Brain microvascular endothelial cell (primary cell): ENCODE data around the gene ADAMTS8.

ENCODE experiments used
- DNase-seq: peaks from one replicate; pipeline ENCODE4 v3.0.0-alpha.2; 2020
- H3K27ac ChIP-seq: fragments of 250-450 bp; sonication (Bioruptor Pico); 2 replicates; pipeline ENCODE4 v1.5.1; 2020; ENCODE audit warnings: mild to moderate bottlenecking, moderate library complexity
- H3K27me3 ChIP-seq: fragments of 250-450 bp; sonication (Bioruptor Pico); replicated peaks from 2 replicates; pipeline ENCODE4 v1.5.1; 2020; ENCODE audit warnings: mild to moderate bottlenecking
- H3K36me3 ChIP-seq: fragments of 250-450 bp; sonication (Bioruptor Pico); replicated peaks from 2 replicates; pipeline ENCODE4 v1.5.1; 2020; ENCODE audit warnings: mild to moderate bottlenecking
- H3K4me3 ChIP-seq: 2 replicates; pipeline ENCODE4 v1.5.1; 2011; ENCODE audit warnings: low read depth, mild to moderate bottlenecking, control low read depth, low read length, moderate library complexity
- CTCF ChIP-seq: IDR thresholded peaks from 2 replicates; pipeline ENCODE4 v1.5.1; 2011; ENCODE audit warnings: low read depth, mild to moderate bottlenecking, moderate library complexity, low read length, control low read depth, inconsistent platforms; ENCODE audit errors: missing control alignments
- in situ Hi-C: cut with HindIII; loops from 2 replicates; pipeline ENCODE4 v1.10.0; 2017; ENCODE audit warnings: low sequenced_read_pairs, low pct_ligation_motif_present

ADAMTS8 gene

GRCh38 chr11:130416530-130416882 lies 11.9 kb downstream of the ADAMTS8 start:
- in situ Hi-C loops: no loop called here
- TF ChIP-seq CTCF: no peak
- H3K27ac ChIP-seq: no peak overlapping the region

GRCh38 chr11:130415731-130416529 lies 12.5 kb downstream of the ADAMTS8 start:
- Histone ChIP-seq H3K27me3 (peaks cover 10% of the 10 kb centered on the region), H3K4me3 (no peak overlapping the region), H3K36me3 (no peaks in the 10 kb centered on the region), H3K27ac (no peak overlapping the region)
- no peak for TF ChIP-seq CTCF
- DNase-seq: no peak
- in situ Hi-C loops: no loop called here

More at GRCh38 chr11:130416530-130416882, 11.9 kb downstream of the ADAMTS8 start:
- H3K36me3 ChIP-seq: no peaks in the 10 kb centered on the region
- H3K27me3 ChIP-seq: peaks cover 16% of the 10 kb centered on the region
- DNase-seq: no peak
- H3K4me3 ChIP-seq: no peak overlapping the region

- H3K27me3 ChIP-seq: no peaks in the 10 kb centered on the region
- H3K4me3 ChIP-seq: no peak overlapping the region
- no peaks in the 10 kb centered on the region for H3K36me3 ChIP-seq
- TF ChIP-seq CTCF: no peak
- DNase-seq: no peak
- H3K27ac ChIP-seq: no peak overlapping the region
- in situ Hi-C loops: no loop called here
Observed at GRCh38 chr11:130414107-130415080, 14.0 kb downstream of the ADAMTS8 start.

GRCh38 chr11:130413405-130414106 lies 14.9 kb downstream of the ADAMTS8 start:
- H3K4me3 ChIP-seq: no peak overlapping the region
- no peak overlapping the region for H3K27ac ChIP-seq
- H3K27me3 ChIP-seq: no peaks in the 10 kb centered on the region
- TF ChIP-seq CTCF: no peak
- DNase-seq: peak; percentile 83
- in situ Hi-C loops: no loop called here
- H3K36me3 ChIP-seq: no peaks in the 10 kb centered on the region

GRCh38 chr11:130411223-130411622 lies 17.2 kb downstream of the ADAMTS8 start:
- H3K27ac ChIP-seq: no peak overlapping the region
- no peak for TF ChIP-seq CTCF
- no peak for DNase-seq
- no peaks in the 10 kb centered on the region for H3K27me3 ChIP-seq
- H3K36me3 ChIP-seq: no peaks in the 10 kb centered on the region
- H3K4me3 ChIP-seq: no peak overlapping the region
- in situ Hi-C loops: no loop called here
